Ovary (tissue), 9 donors: ENCODE data around the gene UGT1A5. TPM values are rescaled to one million over a fixed set of nuclear protein-coding genes. Genes with fewer than 3 reads are reported as not detected.

Experiments
- DNase-seq, 5 donors: peaks; one replicate each; pipeline ENCODE4 v3.0.0-alpha.2; 2019 to 2020
- H3K27ac ChIP-seq, 2 donors: fragments of 200-600 bp; one replicate each; pipeline versions ENCODE4 v1.5.1 to v1.8.0; 2019 to 2022
- H3K27me3 ChIP-seq: fragments of 200-600 bp; one replicate; pipeline ENCODE4 v1.8.0; 2022
- H3K36me3 ChIP-seq: fragments of 200-600 bp; sonication (generic); one replicate; pipeline ENCODE4 v1.5.1; 2019
- H3K4me1 ChIP-seq: one replicate; pipeline ENCODE4 v1.8.1; 2013; ENCODE audit warnings: mild to moderate bottlenecking, moderate library complexity; ENCODE audit not compliant: insufficient read depth
- H3K4me3 ChIP-seq: fragments of 200-600 bp; sonication (generic); one replicate; pipeline ENCODE4 v1.5.1; 2017
- H3K9me3 ChIP-seq, 2 donors: fragments of 200-600 bp in 1 of 2; sonication (generic) in 1 of 2; one replicate each; pipeline versions ENCODE4 v1.5.1 to v1.8.1; 2013 to 2019; ENCODE audit warnings: mild to moderate bottlenecking in 1 of 2, moderate library complexity in 1 of 2
- EP300 ChIP-seq: sonication (generic); formaldehyde crosslinking; IDR thresholded peaks from one replicate; pipeline ENCODE4 v1.6.1; 2017; ENCODE audit warnings: antibody characterized with exemption
- POLR2A ChIP-seq: fragments of 450-650 bp; IDR thresholded peaks from one replicate; pipeline ENCODE4 v1.6.1; 2017; ENCODE audit warnings: antibody characterized with exemption, mild to moderate bottlenecking, moderate library complexity
- WGBS, 3 donors: extraction: QIAGEN DNeasy Blood & Tissue Kit in 1 of 3; methylation state at CpG; one replicate each; pipeline versions ENCODE4 v1.1.5 to v1.1.7; 2013 to 2017; 5-methylcytosine and 5-hydroxymethylcytosine counted together
- intact Hi-C, 4 donors: fragments of 100-400 bp; cut with DNase I; formaldehyde crosslinking; loops; one replicate each; pipeline versions ENCODE4 v1.11.0 to v1.15.1; 2022 to 2023
- polyA plus RNA-seq, 2 donors: library from polyadenylated mRNA; stranded (reverse); fragments of 200-250 nt in 1 of 2; fragments of 350-450 nt in 1 of 2; fragmentation: Illumina TruSeq in 1 of 2; extraction: RNeasy Lipid Tissue Mini Kit (QIAGEN cat#74804) in 1 of 2; gene quantifications; one replicate each; pipeline ENCODE4 v1.2.3, GENCODE V29; 2013 to 2014
- total RNA-seq, 7 donors: library from RNA; depleted of rRNA in 2 of 7; stranded (reverse); fragments of >200 nt in 2 of 7; fragmentation: NEBNext Ultra II Directional in 3 of 7; extraction: Animal tissue kit (Norgen Biotek cat#: 25700) in 3 of 7; gene quantifications; one replicate each; pipeline versions ENCODE4 v1.1.0 to v1.2.4, GENCODE V29; 2016 to 2023
- TF ChIP-seq, protein P1 (sequence below), 3 donors: fragments of 450-650 bp in 2 of 3; fragments of 200-600 bp in 1 of 3; IDR thresholded peaks; one replicate each; pipeline versions ENCODE4 v1.5.1 to v1.8.0; 2016 to 2022; ENCODE audit warnings: antibody characterized with exemption in 3 of 3, mild to moderate bottlenecking in 1 of 3
- donor health status: DM: no; HTN: no; CAD: no; lungs with moderate emphysema.
- donor health status: DM: no; HTN: no; CAD: no.
- donor health status: Bipolar disorder and iron deficiency.
- donor health status: DM: yes; HTN: yes; CAD: no.
- donor health status: DM: no; HTN: no; CAD: no.
- donor health status: DM: yes; HTN: yes; CAD: no.

Gene UGT1A5
- total and polyA plus RNA-seq, 9 donors, result not detected

GRCh38 chr2:233811732-233812131, 99.0 kb downstream of the UGT1A5 start:
- WGBS, 3 donors, result 82 to 89% (median 85%) methylated on average over 8 of the region's 8 CpGs
- no peaks in the 10 kb centered on the region for H3K9me3 ChIP-seq
- no peak for TF ChIP-seq EP300
- TF ChIP-seq POLR2A, result no peak
- TF ChIP-seq, protein P1, sequence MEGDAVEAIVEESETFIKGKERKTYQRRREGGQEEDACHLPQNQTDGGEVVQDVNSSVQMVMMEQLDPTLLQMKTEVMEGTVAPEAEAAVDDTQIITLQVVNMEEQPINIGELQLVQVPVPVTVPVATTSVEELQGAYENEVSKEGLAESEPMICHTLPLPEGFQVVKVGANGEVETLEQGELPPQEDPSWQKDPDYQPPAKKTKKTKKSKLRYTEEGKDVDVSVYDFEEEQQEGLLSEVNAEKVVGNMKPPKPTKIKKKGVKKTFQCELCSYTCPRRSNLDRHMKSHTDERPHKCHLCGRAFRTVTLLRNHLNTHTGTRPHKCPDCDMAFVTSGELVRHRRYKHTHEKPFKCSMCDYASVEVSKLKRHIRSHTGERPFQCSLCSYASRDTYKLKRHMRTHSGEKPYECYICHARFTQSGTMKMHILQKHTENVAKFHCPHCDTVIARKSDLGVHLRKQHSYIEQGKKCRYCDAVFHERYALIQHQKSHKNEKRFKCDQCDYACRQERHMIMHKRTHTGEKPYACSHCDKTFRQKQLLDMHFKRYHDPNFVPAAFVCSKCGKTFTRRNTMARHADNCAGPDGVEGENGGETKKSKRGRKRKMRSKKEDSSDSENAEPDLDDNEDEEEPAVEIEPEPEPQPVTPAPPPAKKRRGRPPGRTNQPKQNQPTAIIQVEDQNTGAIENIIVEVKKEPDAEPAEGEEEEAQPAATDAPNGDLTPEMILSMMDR (IDR thresholded peaks at IDR 0.05), result no peak
- no peaks in the 10 kb centered on the region for H3K36me3 ChIP-seq
- H3K4me1 ChIP-seq, result no peaks in the 10 kb centered on the region
- intact Hi-C loops, result no loop called here
- peak in 1 of 5 donors; percentile 5 for DNase-seq
- H3K27me3 ChIP-seq, result no peaks in the 10 kb centered on the region
- no peak overlapping the region for H3K4me3 ChIP-seq
- no peak overlapping the region for H3K27ac ChIP-seq

- intact Hi-C loops, result no loop called here
- no peaks in the 10 kb centered on the region for H3K4me1 ChIP-seq
- H3K36me3 ChIP-seq, result no peaks in the 10 kb centered on the region
- no peak overlapping the region for H3K4me3 ChIP-seq
- no peak overlapping the region for H3K27ac ChIP-seq
- H3K27me3 ChIP-seq, result no peaks in the 10 kb centered on the region
- no peaks in the 10 kb centered on the region for H3K9me3 ChIP-seq
- TF ChIP-seq, protein P1 (IDR thresholded peaks at IDR 0.05), result no peak
- TF ChIP-seq POLR2A, result no peak
- TF ChIP-seq EP300, result no peak
- WGBS, 3 donors, result 56 to 66% (median 56%) methylated on average over 3 of the region's 3 CpGs
- peak in 1 of 5 donors; percentile 2 for DNase-seq
Observed at GRCh38 chr2:233813236-233814055, 100.7 kb downstream of the UGT1A5 start.

DNA sequence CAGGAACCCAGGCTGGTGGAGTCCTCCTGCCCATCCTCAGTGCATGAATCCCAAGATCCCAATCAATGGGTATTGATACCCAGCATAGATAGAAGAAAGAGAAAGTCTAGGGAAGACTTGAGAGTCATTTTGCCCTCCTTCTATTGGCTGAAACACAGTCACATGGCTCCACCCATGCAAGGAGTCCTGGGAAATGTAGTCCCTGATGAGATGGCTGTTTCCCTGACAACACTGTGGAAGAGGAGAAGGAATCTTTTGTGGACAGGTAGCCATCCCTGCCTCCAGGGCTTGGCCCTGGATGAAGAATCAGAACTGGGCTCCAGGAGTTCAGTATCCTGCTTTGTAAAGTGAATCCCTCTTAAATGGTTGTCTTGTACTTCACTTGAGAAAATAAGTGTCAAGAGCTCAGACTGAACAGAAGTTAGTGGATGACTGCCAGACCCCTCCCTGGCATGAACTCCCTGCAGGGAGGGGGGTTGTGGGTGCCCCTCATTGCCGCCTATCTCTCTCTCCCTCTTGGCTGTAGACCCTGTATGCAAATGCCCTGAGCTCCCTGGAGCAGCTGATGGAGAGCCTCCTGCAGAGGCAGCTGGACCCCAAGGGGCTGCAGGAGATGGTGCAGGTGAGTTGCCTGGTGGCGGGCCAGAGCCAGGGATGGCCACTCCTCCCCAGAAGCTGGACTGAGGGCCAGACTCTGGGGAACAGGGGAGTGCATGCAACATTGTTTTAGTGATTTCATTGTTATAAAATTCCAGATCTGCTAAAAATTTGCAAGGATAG, 101.5 kb downstream of the UGT1A5 start:
- H3K9me3 ChIP-seq, result no peaks in the 10 kb centered on the region
- peak in 1 of 5 donors; percentile 2 for DNase-seq
- WGBS, 3 donors, result 57 to 66% (median 61%) methylated on average over 2 of the region's 2 CpGs
- no peak overlapping the region for H3K27ac ChIP-seq
- TF ChIP-seq POLR2A, result no peak
- no peaks in the 10 kb centered on the region for H3K4me1 ChIP-seq
- no peaks in the 10 kb centered on the region for H3K36me3 ChIP-seq
- H3K4me3 ChIP-seq, result no peak overlapping the region
- intact Hi-C loops, result no loop called here
- H3K27me3 ChIP-seq, result no peaks in the 10 kb centered on the region

GRCh38 chr2:233815861-233816260, 103.2 kb downstream of the UGT1A5 start:
- H3K4me1 ChIP-seq, result no peaks in the 10 kb centered on the region
- WGBS, 3 donors, result 67 to 77% (median 68%) methylated on average over 6 of the region's 6 CpGs
- no peak for DNase-seq
- H3K27ac ChIP-seq, result no peak overlapping the region
- no peaks in the 10 kb centered on the region for H3K36me3 ChIP-seq
- intact Hi-C loops, result no loop called here
- H3K9me3 ChIP-seq, result no peaks in the 10 kb centered on the region
- no peak for TF ChIP-seq POLR2A
- TF ChIP-seq, protein P1 (IDR thresholded peaks at IDR 0.05), result no peak
- no peak for TF ChIP-seq EP300
- H3K4me3 ChIP-seq, result no peak overlapping the region
- no peaks in the 10 kb centered on the region for H3K27me3 ChIP-seq

- TF ChIP-seq EP300 (no peak), POLR2A (no peak)
- TF ChIP-seq, protein P1 (IDR thresholded peaks at IDR 0.05), result no peak
- 30 to 42% (median 34%) methylated on average over 2 of the region's 2 CpGs for WGBS, 3 donors
- no peaks in the 10 kb centered on the region for H3K36me3 ChIP-seq
- no peaks in the 10 kb centered on the region for H3K27me3 ChIP-seq
- H3K4me1 ChIP-seq, result no peaks in the 10 kb centered on the region
- no peak overlapping the region for H3K4me3 ChIP-seq
- intact Hi-C loops, result no loop called here
- peak in 1 of 5 donors; percentile 12 for DNase-seq
- no peaks in the 10 kb centered on the region for H3K9me3 ChIP-seq
- H3K27ac ChIP-seq, result no peak overlapping the region
Observed at GRCh38 chr2:233816334-233816733, 103.6 kb downstream of the UGT1A5 start.
